Caco-2 (cell line): Measurements from ENCODE around the gene TMEM176A. TPM values are rescaled to one million over a fixed set of nuclear protein-coding genes. Genes with fewer than 3 reads are reported as not detected.

Experiments used
- BruUV-seq: library from RNA; stranded (reverse); fragments of 400-500 nt; replicated peaks from 2 replicates; lab custom pipeline; 2021; lab: Mats Ljungman, UMichigan
- CTCF ChIA-PET: fragments of 300-600 bp; sonication (Branson Sonifier 250); formaldehyde crosslinking; loops from one replicate; lab custom pipeline; 2022; ENCODE audit warnings: antibody characterized with exemption; lab: Charles Lee
- POLR2A ChIA-PET: fragments of 300-600 bp; sonication (Branson Sonifier 250); formaldehyde crosslinking; loops from one replicate; lab custom pipeline; 2022; ENCODE audit warnings: antibody characterized with exemption; lab: Charles Lee
- DNase-seq, 2 experiments: peaks; one replicate each; pipeline versions ENCODE4 v3.0.0 to v3.0.0-alpha.2; 2020 to 2022
- H3K27me3 ChIP-seq: replicated peaks from 2 replicates; pipeline ENCODE4 v1.6.0; 2011; ENCODE audit warnings: low read length; ENCODE audit not compliant: control insufficient read depth, insufficient read depth
- H3K36me3 ChIP-seq: 2 replicates; pipeline ENCODE4 v1.5.1; 2011; ENCODE audit warnings: low read length; ENCODE audit not compliant: control insufficient read depth, insufficient read depth
- H3K4me1 ChIP-seq: fragments of 250-450 bp; sonication (Bioruptor Pico); 2 replicates; pipeline ENCODE4 v1.5.1; 2020; ENCODE audit warnings: mild to moderate bottlenecking
- H3K4me3 ChIP-seq: 2 replicates; pipeline ENCODE4 v1.5.1; 2011; ENCODE audit warnings: low read depth, mild to moderate bottlenecking, control low read depth, low read length
- H3K9me3 ChIP-seq: fragments of 250-450 bp; sonication (Bioruptor Pico); 2 replicates; pipeline ENCODE4 v1.5.1; 2020; ENCODE audit warnings: mild to moderate bottlenecking, moderate library complexity
- H3K27ac Mint-ChIP-seq: one replicate; pipeline ENCODE4 v1.8.0; 2022; ENCODE audit warnings: mixed read lengths; ENCODE audit not compliant: unreplicated experiment
- H3K27me3 Mint-ChIP-seq: one replicate; pipeline ENCODE4 v1.8.0; 2022; ENCODE audit warnings: mixed read lengths; ENCODE audit not compliant: insufficient read depth, unreplicated experiment
- H3K36me3 Mint-ChIP-seq: one replicate; pipeline ENCODE4 v1.8.0; 2022; ENCODE audit warnings: mild to moderate bottlenecking, mixed read lengths; ENCODE audit not compliant: insufficient read depth, unreplicated experiment
- H3K4me1 Mint-ChIP-seq: one replicate; pipeline ENCODE4 v1.8.0; 2022; ENCODE audit warnings: low read depth, mixed read lengths; ENCODE audit not compliant: unreplicated experiment
- H3K4me3 Mint-ChIP-seq: one replicate; pipeline ENCODE4 v1.8.0; 2022; ENCODE audit warnings: mild to moderate bottlenecking, moderate library complexity, mixed read lengths; ENCODE audit not compliant: unreplicated experiment
- H3K9me3 Mint-ChIP-seq: one replicate; pipeline ENCODE4 v1.8.0; 2022; ENCODE audit warnings: mixed read lengths; ENCODE audit not compliant: unreplicated experiment
- CTCF ChIP-seq, 2 experiments: fragments of 200-600 bp in 1 of 2; IDR thresholded peaks; 1 replicate in 1 of 2; 2 replicates in 1 of 2; pipeline versions ENCODE4 v1.5.1 to v1.8.0; 2011 to 2022; ENCODE audit warnings: antibody characterized with exemption in 1 of 2, control low read depth in 1 of 2, inconsistent platforms in 1 of 2, low read depth in 1 of 2, low read length in 1 of 2, mild to moderate bottlenecking in 1 of 2, moderate library complexity in 1 of 2; ENCODE audit not compliant: insufficient read depth in 1 of 2, severe bottlenecking in 1 of 2, unreplicated experiment in 1 of 2
- intact Hi-C: fragments of 100-400 bp; cut with micrococcal nuclease; formaldehyde crosslinking; loops from one replicate; pipeline ENCODE4 v1.10.0; 2022; ENCODE audit not compliant: unreplicated experiment
- total RNA-seq: library from RNA; stranded (reverse); gene quantifications from 2 replicates; pipeline ENCODE4 v1.2.3, GENCODE V29; 2022

The TMEM176A gene
- total RNA-seq, 1 experiment from 2014 or later = 49.6 TPM

GRCh38 chr7:150820578-150821198 lies 20.1 kb downstream of the TMEM176A start:
- no peak for TF ChIP-seq CTCF (IDR thresholded peaks at IDR 0.05; ENCODE audit: insufficient read depth in 1 of 2, low read depth in 1 of 2, low read length in 1 of 2, severe bottlenecking in 1 of 2, unreplicated experiment in 1 of 2)
- peaks cover 7% of the 10 kb centered on the region for H3K9me3 ChIP-seq
- Mint-ChIP-seq H3K4me1 (peaks cover 8% of the 10 kb centered on the region), H3K9me3 (peaks cover 14% of the 10 kb centered on the region), H3K27me3 (no peaks in the 10 kb centered on the region), H3K36me3 (no peaks in the 10 kb centered on the region), H3K27ac (no peak overlapping the region), H3K4me3 (no peak overlapping the region)
- peaks cover 3% of the 10 kb centered on the region for H3K4me1 ChIP-seq
- H3K4me3 ChIP-seq = no peak overlapping the region
- intact Hi-C loops = no loop called here
- BruUV-seq = no TSS peak
- H3K36me3 ChIP-seq = no peaks in the 10 kb centered on the region
- no peaks in the 10 kb centered on the region for H3K27me3 ChIP-seq
- POLR2A ChIA-PET = no interaction called here
- CTCF ChIA-PET = no interaction called here
- no peak for DNase-seq

GRCh38 chr7:150823043-150823442 lies 22.5 kb downstream of the TMEM176A start:
- H3K27me3 ChIP-seq = no peaks in the 10 kb centered on the region
- no TSS peak for BruUV-seq
- Mint-ChIP-seq H3K4me1 (peaks cover 17% of the 10 kb centered on the region), H3K4me3 (no peak overlapping the region), H3K27ac (no peak overlapping the region), H3K27me3 (no peaks in the 10 kb centered on the region), H3K36me3 (no peaks in the 10 kb centered on the region), H3K9me3 (peaks cover 8% of the 10 kb centered on the region)
- H3K4me3 ChIP-seq = no peak overlapping the region
- CTCF ChIA-PET = no interaction called here
- H3K9me3 ChIP-seq = no peaks in the 10 kb centered on the region
- DNase-seq = no peak
- intact Hi-C loops = no loop called here
- TF ChIP-seq CTCF (IDR thresholded peaks at IDR 0.05; ENCODE audit: insufficient read depth in 1 of 2, low read depth in 1 of 2, low read length in 1 of 2, severe bottlenecking in 1 of 2, unreplicated experiment in 1 of 2) = no peak
- POLR2A ChIA-PET = no interaction called here
- no peaks in the 10 kb centered on the region for H3K36me3 ChIP-seq
- peaks cover 12% of the 10 kb centered on the region for H3K4me1 ChIP-seq

- ChIA-PET POLR2A (no interaction called here), CTCF (no interaction called here)
- peaks cover 12% of the 10 kb centered on the region for H3K4me1 ChIP-seq
- H3K4me1 Mint-ChIP-seq = peaks cover 17% of the 10 kb centered on the region
- no peaks in the 10 kb centered on the region for H3K9me3 ChIP-seq
- H3K4me3 Mint-ChIP-seq = no peak overlapping the region
- BruUV-seq = no TSS peak
- H3K27ac Mint-ChIP-seq = no peak overlapping the region
- no peak for TF ChIP-seq CTCF (IDR thresholded peaks at IDR 0.05; ENCODE audit: insufficient read depth in 1 of 2, low read depth in 1 of 2, low read length in 1 of 2, severe bottlenecking in 1 of 2, unreplicated experiment in 1 of 2)
- H3K36me3 ChIP-seq = no peaks in the 10 kb centered on the region
- intact Hi-C loops = no loop called here
- H3K27me3 Mint-ChIP-seq = no peaks in the 10 kb centered on the region
- H3K27me3 ChIP-seq = no peaks in the 10 kb centered on the region
- no peak overlapping the region for H3K4me3 ChIP-seq
- peaks cover 8% of the 10 kb centered on the region for H3K9me3 Mint-ChIP-seq
- H3K36me3 Mint-ChIP-seq = no peaks in the 10 kb centered on the region
- DNase-seq = no peak
Measured at GRCh38 chr7:150823484-150824126, 23.0 kb downstream of the TMEM176A start.
